Natural killer cell treated with Interleukin-12 subunit alpha and Interleukin-12 subunit beta and Interleukin-15 and Interleukin-18, amount 100 ng/mL, for 72 hours (primary cell): ENCODE measurements around the gene KAT6B. TPM values are rescaled to one million over a fixed set of nuclear protein-coding genes. Genes with fewer than 3 reads are reported as not detected.

Experiments
- ATAC-seq, 2 donors: fragments of 150-1000 bp; cut with Tn5 transposase in 1 of 2; sonication (Bioruptor Pico), chemical (Tn5 transposase) in 1 of 2; 2 replicates each; pipeline ENCODE4 v1.10.0; 2021
- DNase-seq: peaks from one replicate; pipeline ENCODE4 v3.0.0; 2022; ENCODE audit warnings: low spot score
- H3K27ac Mint-ChIP-seq, 2 donors: 1 replicate in 1 of 2; 2 replicates in 1 of 2; pipeline ENCODE4 v1.8.0; 2022; ENCODE audit warnings: mixed read lengths in 2 of 2, mild to moderate bottlenecking in 1 of 2, moderate library complexity in 1 of 2
- H3K27me3 Mint-ChIP-seq, 2 donors: 1 replicate in 1 of 2; 2 replicates in 1 of 2; pipeline ENCODE4 v1.8.0; 2022; ENCODE audit warnings: mixed read lengths in 2 of 2
- H3K36me3 Mint-ChIP-seq: one replicate; pipeline ENCODE4 v1.8.0; 2022; ENCODE audit warnings: mixed read lengths
- H3K4me1 Mint-ChIP-seq, 2 donors: 1 replicate in 1 of 2; 2 replicates in 1 of 2; pipeline ENCODE4 v1.8.0; 2022; ENCODE audit warnings: low read depth in 2 of 2, mixed read lengths in 2 of 2, mild to moderate bottlenecking in 1 of 2
- H3K4me3 Mint-ChIP-seq: one replicate; pipeline ENCODE4 v1.8.0; 2022; ENCODE audit warnings: mixed read lengths
- H3K9me3 Mint-ChIP-seq: 2 replicates; pipeline ENCODE4 v1.8.0; 2022; ENCODE audit warnings: mixed read lengths
- total RNA-seq, 2 donors: library from RNA; stranded (reverse); gene quantifications; one replicate each; pipeline ENCODE4 v1.2.3, GENCODE V29; 2022

KAT6B gene
- total RNA-seq, 2 donors from 2014 or later: 26.7 to 27.9 TPM

DNA sequence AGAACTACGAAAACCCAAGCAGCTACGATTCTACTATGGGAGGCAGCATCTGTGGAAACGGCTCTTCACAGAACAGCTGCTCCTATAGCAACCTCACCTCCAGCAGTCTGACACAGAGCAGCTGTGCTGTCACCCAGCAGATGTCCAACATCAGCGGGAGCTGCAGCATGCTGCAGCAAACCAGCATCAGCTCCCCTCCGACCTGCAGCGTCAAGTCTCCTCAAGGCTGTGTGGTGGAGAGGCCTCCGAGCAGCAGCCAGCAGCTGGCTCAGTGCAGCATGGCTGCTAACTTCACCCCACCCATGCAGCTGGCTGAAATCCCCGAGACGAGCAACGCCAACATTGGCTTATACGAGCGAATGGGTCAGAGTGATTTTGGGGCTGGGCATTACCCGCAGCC, 203.5 kb downstream of the KAT6B start:
- ATAC-seq: no peak
- H3K4me1 Mint-ChIP-seq: peaks cover 11 to 17% of the 10 kb centered on the region in 2 donors
- peaks cover 15% of the 10 kb centered on the region for H3K36me3 Mint-ChIP-seq
- H3K27me3 Mint-ChIP-seq: no peaks in the 10 kb centered on the region
- H3K9me3 Mint-ChIP-seq: no peaks in the 10 kb centered on the region
- DNase-seq: no peak
- no peak overlapping the region for H3K4me3 Mint-ChIP-seq
- no peak overlapping the region for H3K27ac Mint-ChIP-seq

DNA sequence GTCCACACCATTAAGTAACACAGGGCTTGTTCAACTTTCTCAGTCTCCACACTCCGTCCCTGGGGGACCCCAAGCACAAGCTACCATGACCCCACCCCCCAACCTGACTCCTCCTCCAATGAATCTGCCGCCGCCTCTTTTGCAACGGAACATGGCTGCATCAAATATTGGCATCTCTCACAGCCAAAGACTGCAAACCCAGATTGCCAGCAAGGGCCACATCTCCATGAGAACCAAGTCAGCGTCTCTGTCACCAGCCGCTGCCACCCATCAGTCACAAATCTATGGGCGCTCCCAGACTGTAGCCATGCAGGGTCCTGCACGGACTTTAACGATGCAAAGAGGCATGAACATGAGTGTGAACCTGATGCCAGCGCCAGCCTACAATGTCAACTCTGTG, 204.0 kb downstream of the KAT6B start:
- ATAC-seq: no peak
- H3K36me3 Mint-ChIP-seq: peaks cover 11% of the 10 kb centered on the region
- H3K4me3 Mint-ChIP-seq: no peak overlapping the region
- H3K27me3 Mint-ChIP-seq: no peaks in the 10 kb centered on the region
- no peaks in the 10 kb centered on the region for H3K9me3 Mint-ChIP-seq
- peak overlapping the region in 1 of 2 donors; percentile 62 for H3K27ac Mint-ChIP-seq
- DNase-seq: no peak
- H3K4me1 Mint-ChIP-seq: peaks cover 16 to 22% of the 10 kb centered on the region in 2 donors

DNA sequence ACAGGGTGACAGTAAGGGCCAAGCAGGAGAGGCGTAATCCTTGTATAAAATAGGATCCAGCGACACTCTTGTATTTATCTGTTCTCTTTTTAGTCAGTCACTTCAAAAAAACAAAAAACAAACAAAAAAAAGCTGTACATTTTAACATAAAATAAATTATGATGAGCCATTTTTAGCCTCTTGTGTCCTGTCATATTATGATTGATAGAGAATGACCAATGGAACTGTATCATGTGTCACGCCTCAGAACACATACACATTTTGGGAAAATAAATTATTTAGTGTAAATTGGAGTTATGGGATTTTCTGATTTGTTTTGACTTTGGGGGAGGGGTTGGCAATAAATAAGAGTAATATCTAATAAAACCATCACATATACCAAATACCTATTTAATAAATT, 205.7 kb downstream of the KAT6B start:
- peaks cover 11% of the 10 kb centered on the region for H3K36me3 Mint-ChIP-seq
- DNase-seq (no peak), ATAC-seq (no peak)
- H3K4me3 Mint-ChIP-seq: no peak overlapping the region
- no peak overlapping the region for H3K27ac Mint-ChIP-seq
- H3K27me3 Mint-ChIP-seq: no peaks in the 10 kb centered on the region
- H3K4me1 Mint-ChIP-seq: peaks cover 24 to 25% of the 10 kb centered on the region in 2 donors
- no peaks in the 10 kb centered on the region for H3K9me3 Mint-ChIP-seq

GRCh38 chr10:75032813-75033212, 206.4 kb downstream of the KAT6B start:
- Mint-ChIP-seq H3K27ac (peak overlapping the region in 1 of 2 donors; percentile 53), H3K36me3 (peaks cover 11% of the 10 kb centered on the region), H3K9me3 (no peaks in the 10 kb centered on the region), H3K27me3 (no peaks in the 10 kb centered on the region), H3K4me1 (peaks cover 24 to 25% of the 10 kb centered on the region in 2 donors), H3K4me3 (no peak overlapping the region)
- no peak for ATAC-seq
- DNase-seq: no peak

GRCh38 chr10:75033399-75034130, 207.2 kb downstream of the KAT6B start:
- H3K27ac Mint-ChIP-seq: peak overlapping the region in 1 of 2 donors; percentile 53

GRCh38 chr10:75034131-75034512, 207.7 kb downstream of the KAT6B start:
- DNase-seq: no peak
- Mint-ChIP-seq H3K27ac (peak overlapping the region in 1 of 2 donors; percentile 42), H3K9me3 (no peaks in the 10 kb centered on the region), H3K36me3 (peaks cover under 1% of the 10 kb centered on the region), H3K27me3 (no peaks in the 10 kb centered on the region), H3K4me3 (no peak overlapping the region), H3K4me1 (peaks cover 21 to 24% of the 10 kb centered on the region in 2 donors)
- peak; percentile 60 to 67 for ATAC-seq

More at GRCh38 chr10:75033399-75034130, 207.2 kb downstream of the KAT6B start:
- no peak overlapping the region for H3K4me3 Mint-ChIP-seq
- H3K27me3 Mint-ChIP-seq: no peaks in the 10 kb centered on the region
- H3K4me1 Mint-ChIP-seq: peaks cover 22 to 24% of the 10 kb centered on the region in 2 donors
- ATAC-seq (no peak), DNase-seq (no peak)
- no peaks in the 10 kb centered on the region for H3K9me3 Mint-ChIP-seq
- peaks cover 6% of the 10 kb centered on the region for H3K36me3 Mint-ChIP-seq

DNA sequence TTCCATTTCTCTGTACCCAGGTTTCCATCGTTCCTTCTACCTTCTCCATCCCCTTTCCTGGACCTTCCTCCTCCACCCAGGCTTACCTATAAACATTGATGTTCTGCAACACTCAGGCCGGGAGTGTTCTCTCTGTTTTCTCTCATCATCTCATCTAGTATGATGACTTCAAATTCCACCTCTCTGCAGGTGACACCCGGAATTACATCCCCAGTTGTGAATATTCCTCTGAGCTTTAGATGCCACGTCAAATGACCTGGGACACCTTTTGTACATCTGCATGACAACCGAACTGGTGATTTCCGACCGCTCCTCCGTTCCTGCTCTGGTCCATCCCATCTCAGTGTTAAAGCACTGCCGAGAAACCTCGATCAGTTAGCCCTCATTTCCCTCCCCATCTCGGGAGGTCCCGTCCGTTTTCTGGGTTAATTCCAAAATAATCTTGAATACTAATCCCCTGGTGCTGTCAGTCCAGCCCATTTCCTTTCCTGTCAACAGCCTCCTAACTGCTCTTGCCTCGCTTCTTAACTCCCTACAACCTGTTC, 208.4 kb downstream of the KAT6B start:
- DNase-seq (no peak), ATAC-seq (no peak)
- H3K36me3 Mint-ChIP-seq: no peaks in the 10 kb centered on the region
- no peaks in the 10 kb centered on the region for H3K27me3 Mint-ChIP-seq
- H3K4me3 Mint-ChIP-seq: no peak overlapping the region
- H3K9me3 Mint-ChIP-seq: no peaks in the 10 kb centered on the region
- H3K27ac Mint-ChIP-seq: peak overlapping the region in 1 of 2 donors; percentile 42
- peaks cover 21 to 24% of the 10 kb centered on the region in 2 donors for H3K4me1 Mint-ChIP-seq

- no peak overlapping the region for H3K4me3 Mint-ChIP-seq
- ATAC-seq (no peak), DNase-seq (no peak)
- peak overlapping the region in 1 of 2 donors; percentile 22 for H3K27ac Mint-ChIP-seq
- no peaks in the 10 kb centered on the region for H3K36me3 Mint-ChIP-seq
- H3K27me3 Mint-ChIP-seq: no peaks in the 10 kb centered on the region
- H3K4me1 Mint-ChIP-seq: peaks cover 21 to 24% of the 10 kb centered on the region in 2 donors
- no peaks in the 10 kb centered on the region for H3K9me3 Mint-ChIP-seq
These were observed 209.7 kb downstream of the KAT6B start for GRCh38 chr10:75035975-75036708.

GRCh38 chr10:75037171-75038153, 211.1 kb downstream of the KAT6B start:
- no peaks in the 10 kb centered on the region for H3K27me3 Mint-ChIP-seq
- no peaks in the 10 kb centered on the region for H3K9me3 Mint-ChIP-seq
- H3K36me3 Mint-ChIP-seq: no peaks in the 10 kb centered on the region
- ATAC-seq (no peak), DNase-seq (no peak)
- peak overlapping the region in 1 of 2 donors; percentile 22 for H3K27ac Mint-ChIP-seq
- H3K4me3 Mint-ChIP-seq: no peak overlapping the region
- peaks cover 21 to 24% of the 10 kb centered on the region in 2 donors for H3K4me1 Mint-ChIP-seq

GRCh38 chr10:75038335-75038734, 211.9 kb downstream of the KAT6B start:
- no peaks in the 10 kb centered on the region for H3K27me3 Mint-ChIP-seq

GRCh38 chr10:75040576-75040975, 214.2 kb downstream of the KAT6B start:
- Mint-ChIP-seq H3K4me3 (no peak overlapping the region), H3K36me3 (no peaks in the 10 kb centered on the region), H3K9me3 (no peaks in the 10 kb centered on the region), H3K27me3 (no peaks in the 10 kb centered on the region), H3K4me1 (peaks cover 6 to 17% of the 10 kb centered on the region in 2 donors), H3K27ac (no peak overlapping the region)
- no peak for ATAC-seq
- DNase-seq: no peak

More at GRCh38 chr10:75038335-75038734, 211.9 kb downstream of the KAT6B start:
- no peak for DNase-seq
- H3K9me3 Mint-ChIP-seq: no peaks in the 10 kb centered on the region
- H3K4me1 Mint-ChIP-seq: peaks cover 21 to 24% of the 10 kb centered on the region in 2 donors
- H3K36me3 Mint-ChIP-seq: no peaks in the 10 kb centered on the region
- no peak overlapping the region for H3K4me3 Mint-ChIP-seq
- ATAC-seq: no peak
- H3K27ac Mint-ChIP-seq: no peak overlapping the region

DNA sequence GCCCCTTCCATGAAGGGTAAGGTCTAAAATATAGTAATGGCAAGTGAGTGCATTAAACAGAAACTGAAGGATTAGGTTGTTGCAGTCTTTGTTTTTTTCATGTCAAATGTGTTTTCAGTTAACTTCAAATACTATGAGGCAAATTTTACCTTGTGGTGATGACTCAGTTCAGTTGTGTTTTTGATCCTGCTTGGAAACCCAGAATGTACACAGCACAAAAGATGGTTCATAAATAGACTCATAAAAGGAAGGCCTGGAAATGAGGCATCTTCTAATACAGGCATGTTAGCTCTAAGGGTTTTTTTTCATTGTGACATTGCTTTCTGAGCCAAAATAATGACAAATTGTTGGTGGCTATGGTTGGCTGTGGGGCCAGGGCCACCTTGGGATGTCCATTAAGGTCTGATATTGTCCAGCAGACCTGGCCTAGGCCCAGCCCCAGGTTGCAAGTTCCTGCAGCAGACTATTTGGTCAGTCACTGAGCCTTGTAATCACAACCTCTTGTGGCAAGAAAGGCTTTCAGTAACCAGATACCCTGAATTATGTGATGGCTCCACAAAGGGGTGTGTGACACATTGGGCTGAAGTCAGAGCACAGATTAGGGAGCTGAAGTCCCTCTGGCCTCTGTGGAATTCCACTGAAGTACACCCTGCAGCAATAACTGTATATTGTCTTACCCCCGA, 216.0 kb downstream of the KAT6B start:
- no peak for DNase-seq
- H3K4me3 Mint-ChIP-seq: no peak overlapping the region
- no peak overlapping the region for H3K27ac Mint-ChIP-seq
- H3K27me3 Mint-ChIP-seq: no peaks in the 10 kb centered on the region
- peaks cover 5 to 11% of the 10 kb centered on the region in 2 donors for H3K4me1 Mint-ChIP-seq
- ATAC-seq: no peak
- H3K9me3 Mint-ChIP-seq: no peaks in the 10 kb centered on the region
- H3K36me3 Mint-ChIP-seq: no peaks in the 10 kb centered on the region
